Measurements from ENCODE around the gene ARL4A. TPM values are rescaled to one million over a fixed set of nuclear protein-coding genes. Genes with fewer than 3 reads are reported as not detected.

ARL4A gene
- total and polyA plus RNA-seq, 9 of the 15 experiments (the other 6 are each of a cell fraction or from before 2014, with no cell fraction given), result 118 to 688 (median 172) TPM

DNA sequence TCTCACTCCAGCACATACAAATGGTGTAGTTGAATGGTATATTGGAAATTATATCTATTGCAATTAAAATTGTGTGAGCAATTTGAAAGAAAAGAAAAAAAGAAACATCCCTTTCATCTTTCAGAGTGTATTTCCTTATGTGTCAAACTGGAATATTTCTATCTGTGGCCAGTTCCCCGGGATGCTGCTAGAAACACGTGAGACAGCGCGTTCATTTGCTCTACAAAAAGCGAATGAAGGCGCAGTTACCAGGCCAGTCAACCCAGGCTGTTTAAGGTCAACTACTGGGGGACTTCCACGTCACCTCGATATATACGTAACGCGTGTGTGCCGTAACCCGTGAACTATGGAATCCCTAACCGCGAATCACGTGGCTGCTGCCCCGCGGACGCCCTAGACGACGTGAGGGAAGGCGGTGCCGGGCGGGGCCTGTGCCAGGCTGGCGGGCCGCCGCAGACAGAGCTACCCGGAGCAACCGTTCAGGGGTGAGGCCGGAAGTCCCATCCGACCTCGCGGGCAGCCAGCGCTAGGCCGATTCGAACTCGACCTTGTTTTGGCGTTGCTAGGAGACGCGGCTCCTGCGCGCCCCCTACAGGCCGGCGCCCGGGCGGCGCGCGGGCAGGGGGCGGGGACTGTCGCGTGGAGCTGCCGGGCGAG, 1.1 kb upstream of the ARL4A start (continued):
- TF ChIP-seq TEAD2 (tag; IDR thresholded peaks at IDR 0.05) (no peak), RAD51 (IDR thresholded peaks at IDR 0.05; ENCODE audit: borderline replicate concordance, low read depth) (peak; percentile 87), SPI1 (IDR thresholded peaks at IDR 0.05; ENCODE audit: borderline replicate concordance, low read depth, low read length) (no peak), ZNF778 (CRISPR knock-in tag; IDR thresholded peaks at IDR 0.05) (no peak), ZNF316 (IDR thresholded peaks at IDR 0.05) (no peak), ZC3H4 (CRISPR knock-in tag; IDR thresholded peaks at IDR 0.05; ENCODE audit: borderline replicate concordance) (no peak), ZNF282 (CRISPR knock-in tag; IDR thresholded peaks at IDR 0.05) (no peak), ZNF830 (CRISPR knock-in tag; IDR thresholded peaks at IDR 0.05) (no peak), RFX7 (CRISPR knock-in tag; IDR thresholded peaks at IDR 0.05) (no peak), BRCA1 (IDR thresholded peaks at IDR 0.05) (no peak), BRCA1 (CRISPR knock-in tag; IDR thresholded peaks at IDR 0.05) (no peak), MEF2A (IDR thresholded peaks at IDR 0.05; ENCODE audit: control insufficient read depth, low read depth, low read length) (no peak), TAL1 (IDR thresholded peaks at IDR 0.05) (no peak)
- TF ChIP-seq, protein P1, sequence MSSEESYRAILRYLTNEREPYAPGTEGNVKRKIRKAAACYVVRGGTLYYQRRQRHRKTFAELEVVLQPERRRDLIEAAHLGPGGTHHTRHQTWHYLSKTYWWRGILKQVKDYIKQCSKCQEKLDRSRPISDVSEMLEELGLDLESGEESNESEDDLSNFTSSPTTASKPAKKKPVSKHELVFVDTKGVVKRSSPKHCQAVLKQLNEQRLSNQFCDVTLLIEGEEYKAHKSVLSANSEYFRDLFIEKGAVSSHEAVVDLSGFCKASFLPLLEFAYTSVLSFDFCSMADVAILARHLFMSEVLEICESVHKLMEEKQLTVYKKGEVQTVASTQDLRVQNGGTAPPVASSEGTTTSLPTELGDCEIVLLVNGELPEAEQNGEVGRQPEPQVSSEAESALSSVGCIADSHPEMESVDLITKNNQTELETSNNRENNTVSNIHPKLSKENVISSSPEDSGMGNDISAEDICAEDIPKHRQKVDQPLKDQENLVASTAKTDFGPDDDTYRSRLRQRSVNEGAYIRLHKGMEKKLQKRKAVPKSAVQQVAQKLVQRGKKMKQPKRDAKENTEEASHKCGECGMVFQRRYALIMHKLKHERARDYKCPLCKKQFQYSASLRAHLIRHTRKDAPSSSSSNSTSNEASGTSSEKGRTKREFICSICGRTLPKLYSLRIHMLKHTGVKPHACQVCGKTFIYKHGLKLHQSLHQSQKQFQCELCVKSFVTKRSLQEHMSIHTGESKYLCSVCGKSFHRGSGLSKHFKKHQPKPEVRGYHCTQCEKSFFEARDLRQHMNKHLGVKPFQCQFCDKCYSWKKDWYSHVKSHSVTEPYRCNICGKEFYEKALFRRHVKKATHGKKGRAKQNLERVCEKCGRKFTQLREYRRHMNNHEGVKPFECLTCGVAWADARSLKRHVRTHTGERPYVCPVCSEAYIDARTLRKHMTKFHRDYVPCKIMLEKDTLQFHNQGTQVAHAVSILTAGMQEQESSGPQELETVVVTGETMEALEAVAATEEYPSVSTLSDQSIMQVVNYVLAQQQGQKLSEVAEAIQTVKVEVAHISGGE (CRISPR knock-in tag; IDR thresholded peaks at IDR 0.05), result peak in 1 of 3 experiments; percentile 82; a peak in 2 of 6 replicates
- TF ChIP-seq, protein P2, sequence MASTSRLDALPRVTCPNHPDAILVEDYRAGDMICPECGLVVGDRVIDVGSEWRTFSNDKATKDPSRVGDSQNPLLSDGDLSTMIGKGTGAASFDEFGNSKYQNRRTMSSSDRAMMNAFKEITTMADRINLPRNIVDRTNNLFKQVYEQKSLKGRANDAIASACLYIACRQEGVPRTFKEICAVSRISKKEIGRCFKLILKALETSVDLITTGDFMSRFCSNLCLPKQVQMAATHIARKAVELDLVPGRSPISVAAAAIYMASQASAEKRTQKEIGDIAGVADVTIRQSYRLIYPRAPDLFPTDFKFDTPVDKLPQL (IDR thresholded peaks at IDR 0.05; ENCODE audit: extremely low read depth, insufficient read length), result no peak
- TF ChIP-seq, protein P3, sequence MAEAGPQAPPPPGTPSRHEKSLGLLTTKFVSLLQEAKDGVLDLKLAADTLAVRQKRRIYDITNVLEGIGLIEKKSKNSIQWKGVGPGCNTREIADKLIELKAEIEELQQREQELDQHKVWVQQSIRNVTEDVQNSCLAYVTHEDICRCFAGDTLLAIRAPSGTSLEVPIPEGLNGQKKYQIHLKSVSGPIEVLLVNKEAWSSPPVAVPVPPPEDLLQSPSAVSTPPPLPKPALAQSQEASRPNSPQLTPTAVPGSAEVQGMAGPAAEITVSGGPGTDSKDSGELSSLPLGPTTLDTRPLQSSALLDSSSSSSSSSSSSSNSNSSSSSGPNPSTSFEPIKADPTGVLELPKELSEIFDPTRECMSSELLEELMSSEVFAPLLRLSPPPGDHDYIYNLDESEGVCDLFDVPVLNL (CRISPR knock-in tag; IDR thresholded peaks at IDR 0.05; ENCODE audit: low read depth), result peak; percentile 83
